GM18870 (cell line): ENCODE measurements around the gene ARHGAP12.
"Not testable (repeated sequence)": the region's sequence is repeated elsewhere in the genome, so short reads cannot be mapped to it uniquely, and the experiment has no call there.

ENCODE experiments used
- ATAC-seq: cut with Tn5 transposase; IDR thresholded peaks from one replicate; pipeline ENCODE4 v1.9.1; 2021; ENCODE audit warnings: moderate library complexity; ENCODE audit not compliant: unreplicated experiment

Gene ARHGAP12

DNA sequence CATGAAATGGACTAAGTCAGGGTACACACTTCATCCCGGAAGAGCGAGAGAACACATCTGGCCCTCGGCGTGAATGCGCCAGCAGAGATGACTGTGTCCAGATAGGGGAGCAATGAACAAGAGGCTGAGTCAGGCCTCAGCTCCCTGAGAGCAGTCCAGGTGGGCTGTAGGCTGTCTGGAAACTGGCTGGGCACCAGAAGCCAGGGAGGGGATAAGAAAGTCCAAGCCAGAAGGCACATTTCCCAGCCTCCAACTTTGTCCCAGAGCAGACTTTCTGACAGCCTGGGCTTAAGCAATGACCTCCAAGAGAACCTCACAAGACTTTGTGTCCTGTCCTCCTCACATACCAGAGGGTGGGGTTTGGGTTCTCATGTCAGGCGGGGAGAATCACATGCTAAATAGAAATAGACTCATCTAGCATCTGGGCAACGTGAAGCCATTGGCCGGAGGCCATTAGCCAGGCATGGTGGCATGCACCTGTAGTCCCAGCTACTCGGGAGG lies 157.2 kb downstream of the ARHGAP12 start:
- ATAC-seq = no peak

DNA sequence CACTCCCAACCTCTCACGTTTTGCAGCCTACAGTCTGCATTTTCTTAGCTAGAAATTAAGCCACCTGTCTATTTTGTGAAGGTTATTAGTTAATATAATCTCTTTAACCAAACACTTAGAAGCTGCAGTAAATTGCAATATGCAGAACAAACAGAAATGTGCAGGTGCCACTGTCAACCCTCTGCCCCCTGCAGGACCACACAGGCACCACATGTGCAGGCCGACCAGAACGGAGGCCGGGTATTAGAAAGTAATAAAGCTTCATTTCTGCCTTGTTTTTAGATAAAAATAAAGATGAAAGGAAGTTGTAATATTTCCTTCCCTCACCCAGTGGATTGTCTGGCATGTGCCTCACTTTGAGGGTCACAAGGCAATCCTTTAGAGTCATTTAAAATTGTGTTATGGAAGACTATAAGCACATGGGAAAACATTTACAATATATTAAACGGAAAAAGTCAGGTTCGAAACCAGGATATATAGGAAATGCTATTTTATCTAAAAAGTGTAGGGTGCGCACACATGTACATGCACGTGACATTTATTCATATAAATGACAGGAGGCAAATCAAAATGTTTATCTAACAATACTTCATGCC lies 158.2 kb downstream of the ARHGAP12 start:
- no peak for ATAC-seq

DNA sequence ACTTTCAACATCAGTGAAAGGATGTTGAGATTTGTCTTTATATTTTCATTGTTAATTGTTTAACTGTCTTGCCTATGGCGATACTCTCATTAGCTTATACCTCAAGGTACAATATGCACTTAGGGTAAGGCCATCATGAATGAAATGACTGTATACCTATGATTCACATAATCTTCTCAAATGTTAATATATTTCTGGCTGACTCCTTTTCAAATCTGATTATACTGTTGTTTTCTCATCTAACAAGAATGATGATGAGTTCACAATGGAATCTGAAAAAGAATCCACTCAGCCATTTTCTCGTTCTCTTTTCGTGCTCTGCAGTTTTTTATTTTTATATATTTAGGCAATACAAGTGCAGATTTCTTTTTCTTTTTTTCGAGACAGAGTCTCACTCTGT lies 159.1 kb downstream of the ARHGAP12 start:
- no peak for ATAC-seq

DNA sequence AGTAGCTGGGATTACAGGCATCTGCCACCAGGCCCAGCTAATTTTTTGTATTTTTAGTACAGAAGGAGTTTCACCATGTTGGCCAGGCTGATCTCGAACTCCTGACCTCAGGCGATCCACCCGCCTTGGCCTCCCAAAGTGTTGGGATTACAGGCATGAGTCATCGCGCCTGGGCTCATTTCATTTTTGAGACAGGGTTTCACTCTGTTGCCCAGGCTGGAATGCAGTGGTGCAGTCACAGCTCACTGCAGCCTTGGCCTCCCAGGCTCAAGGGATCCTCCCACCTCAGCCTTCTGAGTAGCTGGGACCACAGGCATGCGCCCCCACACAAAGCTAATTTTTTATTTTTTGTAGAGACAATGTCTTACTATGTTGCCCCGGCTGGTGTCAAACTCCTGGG lies 159.7 kb downstream of the ARHGAP12 start:
- ATAC-seq = not testable (repeated sequence)

DNA sequence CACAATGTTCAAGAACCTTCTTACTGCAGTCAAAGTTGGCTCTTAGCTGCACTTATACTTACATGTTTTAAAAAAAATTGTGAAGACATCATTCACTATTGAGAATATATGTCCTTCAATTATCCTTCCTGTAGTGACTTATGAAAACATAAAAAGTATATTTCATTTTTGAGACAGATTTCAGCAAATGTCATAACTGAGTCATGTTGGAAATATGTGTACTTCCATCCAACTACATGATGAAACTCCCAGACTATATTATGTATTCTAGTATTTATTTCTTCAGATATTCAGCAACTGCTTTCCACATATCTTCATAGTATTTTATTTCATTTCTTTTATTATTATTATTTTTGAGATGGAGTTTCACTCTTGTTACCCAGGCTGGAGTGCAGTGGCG lies 160.2 kb downstream of the ARHGAP12 start:
- ATAC-seq = no peak

DNA sequence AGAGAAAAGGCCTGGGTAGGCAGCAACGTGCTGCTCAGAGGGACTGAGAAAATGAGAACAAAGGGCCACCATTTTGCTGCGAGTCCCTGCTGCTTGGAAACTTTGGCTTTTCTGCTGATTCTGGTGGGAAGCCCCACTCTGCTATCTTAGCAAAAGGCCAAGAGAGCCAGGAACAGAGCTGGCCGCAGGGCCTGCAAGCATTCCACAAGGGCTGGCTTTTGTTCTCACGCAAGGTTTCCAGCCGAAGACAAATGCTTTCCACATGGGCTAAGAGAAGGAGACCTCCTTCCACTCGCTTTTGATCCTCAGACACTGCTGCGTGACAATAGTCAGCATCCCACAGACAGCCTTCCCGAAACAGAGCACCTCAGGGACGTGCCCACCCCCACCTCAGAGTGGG lies 163.1 kb downstream of the ARHGAP12 start:
- no peak for ATAC-seq

DNA sequence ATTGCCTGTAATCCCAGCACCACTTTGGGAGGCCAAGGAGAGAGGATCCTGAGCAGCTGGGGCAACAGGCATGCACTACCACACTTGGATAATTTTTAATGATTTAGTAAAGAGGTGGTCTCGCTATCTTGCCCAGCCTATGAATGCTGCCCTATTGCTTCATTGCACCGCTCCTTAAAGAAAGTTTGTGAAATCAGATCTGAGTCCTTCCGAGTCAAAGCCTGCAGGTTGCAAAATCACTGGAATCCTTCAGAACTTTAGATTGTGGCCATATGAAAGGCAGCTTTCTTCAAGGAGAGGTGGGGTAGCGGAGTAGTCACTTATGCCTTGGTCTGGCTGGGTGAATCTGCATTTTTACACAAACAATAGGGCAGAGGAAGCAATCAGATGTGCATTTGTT lies 166.3 kb downstream of the ARHGAP12 start:
- ATAC-seq = no peak

DNA sequence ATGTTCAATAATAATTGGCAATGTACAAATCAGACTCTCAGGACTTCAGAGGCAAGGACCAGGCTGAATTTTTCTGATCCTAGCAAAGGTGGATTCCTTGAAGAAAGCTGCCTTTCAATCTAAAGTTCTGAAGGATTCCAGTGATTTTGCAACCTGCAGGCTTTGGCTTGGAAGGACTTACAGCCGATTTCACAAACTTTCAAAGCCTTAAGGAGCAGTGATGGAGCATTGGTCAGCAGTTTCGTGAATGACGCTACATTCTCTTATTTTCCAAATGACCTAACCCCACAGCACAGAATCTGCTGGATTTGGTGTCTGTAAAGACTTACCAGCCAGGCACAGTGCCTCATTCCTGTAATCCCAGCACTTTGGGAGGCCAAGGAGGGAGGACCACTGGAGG lies 167.5 kb downstream of the ARHGAP12 start:
- ATAC-seq = no peak

DNA sequence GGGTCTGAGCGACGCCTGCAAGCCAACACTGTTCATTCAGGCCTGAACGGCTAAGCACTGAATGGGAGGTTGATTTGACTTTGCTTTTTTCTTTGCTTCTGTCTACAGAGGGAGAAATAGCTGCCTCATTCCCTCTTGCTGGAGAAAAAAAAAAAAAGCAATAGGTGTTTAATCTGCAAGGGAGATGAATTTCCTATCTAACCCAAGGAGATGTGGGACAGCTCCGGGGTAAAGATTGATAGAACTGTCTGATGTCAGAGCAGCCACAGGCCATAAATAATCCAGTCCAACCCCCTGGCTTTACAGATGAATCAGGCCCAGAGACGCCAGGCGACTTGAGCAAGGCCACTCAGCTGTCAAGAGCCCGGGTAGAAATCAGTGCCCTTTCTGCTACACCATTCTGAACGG lies 168.0 kb downstream of the ARHGAP12 start:
- ATAC-seq = no peak

DNA sequence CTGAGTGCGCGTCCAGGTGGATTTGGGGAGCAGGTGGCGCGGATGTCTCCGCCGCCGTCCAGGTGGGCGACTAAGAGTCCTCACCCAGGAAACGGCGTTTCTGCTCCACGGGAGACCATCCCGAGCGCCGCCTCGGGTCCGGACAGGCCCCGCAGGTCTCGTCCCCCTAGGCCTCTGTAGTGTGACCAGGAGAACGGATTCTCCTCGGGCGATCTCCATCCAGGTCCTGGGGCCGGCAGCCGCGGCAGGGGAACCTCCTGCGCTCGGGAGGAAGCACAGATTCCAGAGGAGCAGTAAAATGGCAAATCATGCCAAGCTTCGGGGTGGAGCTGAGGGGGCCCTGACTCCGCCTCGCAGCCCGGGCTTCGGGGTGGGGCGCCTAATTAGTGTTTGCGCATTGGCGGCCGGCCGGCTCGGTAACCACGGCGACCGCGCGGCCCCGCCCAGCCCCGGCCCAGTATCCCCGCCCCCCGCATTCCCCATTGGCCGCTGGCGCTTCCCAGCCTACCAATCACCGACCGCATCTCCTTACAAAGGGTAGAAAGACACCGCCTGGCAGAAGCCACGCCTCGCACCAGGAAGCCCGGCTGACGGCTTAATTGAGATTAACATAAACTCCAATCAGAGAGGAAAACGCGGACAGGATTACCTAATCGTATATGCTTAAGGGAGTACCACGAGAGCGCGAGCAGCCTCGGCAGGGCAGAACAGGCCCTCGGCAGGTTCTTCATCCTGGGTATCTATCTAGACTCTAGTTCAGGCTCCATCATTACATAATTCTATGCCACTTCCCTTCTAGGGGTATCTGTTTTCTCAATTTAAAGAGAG lies 168.6 kb downstream of the ARHGAP12 start:
- ATAC-seq = peak; percentile 92

DNA sequence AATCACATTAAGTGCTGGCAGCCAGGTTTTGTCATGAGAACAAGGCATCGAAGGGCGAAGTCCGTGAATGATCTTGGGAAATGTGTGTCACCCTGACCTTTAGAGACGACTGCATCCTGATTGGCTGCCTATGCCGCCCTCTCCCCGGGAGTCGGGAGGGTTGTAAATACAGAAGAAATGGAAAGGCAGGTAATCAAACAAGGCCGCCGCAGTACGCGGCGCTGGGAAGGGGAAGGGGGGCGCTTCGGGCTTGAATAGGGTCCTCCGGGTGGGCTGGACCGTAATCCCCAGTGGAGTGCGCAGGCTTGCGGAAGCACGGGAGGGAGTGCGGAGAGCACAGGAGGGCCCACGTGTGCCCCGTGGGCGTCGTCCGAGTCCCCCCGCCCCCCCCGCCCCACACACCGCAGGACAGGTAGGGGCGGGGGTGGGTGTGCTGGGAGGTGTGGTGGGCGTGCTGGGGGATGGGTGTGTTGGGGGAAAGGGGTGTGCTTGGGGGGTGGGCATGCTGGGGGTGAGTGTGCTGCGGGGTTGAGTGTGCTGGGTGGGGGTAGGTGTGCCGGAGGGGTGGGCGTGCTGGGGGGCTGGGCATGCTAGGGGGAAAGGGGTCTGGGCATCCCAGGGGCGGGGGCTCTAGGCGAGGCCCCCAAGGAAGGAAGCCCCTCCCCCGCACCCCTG lies 169.4 kb downstream of the ARHGAP12 start:
- ATAC-seq = no peak

DNA sequence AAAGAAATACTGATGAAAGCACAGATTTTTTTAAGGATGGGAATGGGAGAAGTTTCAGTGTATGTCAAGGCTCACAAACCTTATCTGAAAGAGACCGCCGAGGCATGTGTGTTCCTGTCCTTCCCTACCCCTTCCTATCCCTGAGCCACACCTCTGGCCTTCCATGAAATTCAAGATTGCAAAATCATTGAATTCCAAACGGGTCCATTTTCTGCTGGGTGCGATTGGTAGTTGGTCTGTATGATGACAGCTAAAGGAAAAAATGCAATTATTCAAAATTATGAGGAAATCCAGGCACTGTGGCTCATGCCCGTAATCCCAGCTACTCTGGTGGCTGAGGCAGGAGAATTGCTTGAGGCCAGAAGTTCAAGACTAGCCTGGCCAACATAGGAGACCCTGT lies 170.1 kb downstream of the ARHGAP12 start:
- ATAC-seq = no peak

DNA sequence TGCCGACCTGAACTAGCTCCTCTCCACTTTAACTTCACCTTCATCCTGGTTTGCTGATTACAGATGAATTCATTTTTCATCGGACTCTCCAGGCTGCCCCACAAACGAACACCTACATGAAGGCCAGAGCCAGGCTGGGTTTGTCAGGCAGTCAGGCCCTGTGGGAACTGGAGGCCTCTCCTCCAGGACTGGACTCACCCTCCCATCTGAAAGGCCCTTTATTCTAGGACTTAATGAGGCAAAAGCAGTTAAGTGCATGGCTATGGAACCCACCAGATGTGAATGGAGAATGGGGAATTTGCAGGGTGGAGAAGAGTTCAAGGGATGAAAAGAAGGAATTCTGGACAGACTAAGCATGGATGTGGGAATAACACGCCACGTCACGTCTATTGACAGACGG lies 170.8 kb downstream of the ARHGAP12 start:
- ATAC-seq = no peak

DNA sequence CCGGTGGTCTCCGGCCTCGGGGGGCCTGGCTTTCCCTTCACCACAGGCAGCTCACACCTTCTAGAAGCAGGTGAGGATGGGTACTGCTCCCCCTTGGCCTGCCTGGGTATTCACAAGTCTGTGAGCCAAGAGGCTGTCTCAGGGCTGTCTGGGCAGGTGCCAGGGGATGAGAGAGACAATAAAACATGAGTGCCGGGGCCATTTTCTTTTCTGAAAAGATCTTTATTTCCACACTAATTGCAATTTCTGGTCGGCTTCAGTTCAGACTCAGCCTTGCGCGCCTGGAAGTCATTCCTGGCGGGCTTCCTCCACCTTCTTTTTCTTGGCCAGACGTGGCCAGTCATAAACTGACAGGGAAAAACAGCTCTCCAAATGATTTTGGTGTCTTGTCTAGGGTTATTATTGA lies 171.2 kb downstream of the ARHGAP12 start:
- no peak for ATAC-seq

DNA sequence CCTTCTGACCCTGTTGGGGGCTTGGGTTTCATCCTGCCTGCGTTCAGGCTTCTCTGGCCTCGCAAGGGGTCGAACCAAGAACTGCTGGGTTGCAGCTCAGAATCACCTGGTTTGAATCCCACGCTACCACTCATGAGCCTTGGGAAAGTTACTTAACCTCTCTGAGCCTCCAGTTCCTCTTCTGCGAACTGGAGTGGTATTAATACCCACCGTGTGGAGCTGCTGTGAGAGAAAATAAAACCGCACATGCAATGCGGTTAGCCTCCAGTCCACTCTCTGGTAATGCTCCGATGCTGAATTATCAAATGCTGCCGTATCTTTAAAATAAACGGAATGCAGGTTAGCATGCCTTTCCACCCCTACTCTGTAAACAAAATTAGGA lies 171.9 kb downstream of the ARHGAP12 start:
- ATAC-seq = no peak

DNA sequence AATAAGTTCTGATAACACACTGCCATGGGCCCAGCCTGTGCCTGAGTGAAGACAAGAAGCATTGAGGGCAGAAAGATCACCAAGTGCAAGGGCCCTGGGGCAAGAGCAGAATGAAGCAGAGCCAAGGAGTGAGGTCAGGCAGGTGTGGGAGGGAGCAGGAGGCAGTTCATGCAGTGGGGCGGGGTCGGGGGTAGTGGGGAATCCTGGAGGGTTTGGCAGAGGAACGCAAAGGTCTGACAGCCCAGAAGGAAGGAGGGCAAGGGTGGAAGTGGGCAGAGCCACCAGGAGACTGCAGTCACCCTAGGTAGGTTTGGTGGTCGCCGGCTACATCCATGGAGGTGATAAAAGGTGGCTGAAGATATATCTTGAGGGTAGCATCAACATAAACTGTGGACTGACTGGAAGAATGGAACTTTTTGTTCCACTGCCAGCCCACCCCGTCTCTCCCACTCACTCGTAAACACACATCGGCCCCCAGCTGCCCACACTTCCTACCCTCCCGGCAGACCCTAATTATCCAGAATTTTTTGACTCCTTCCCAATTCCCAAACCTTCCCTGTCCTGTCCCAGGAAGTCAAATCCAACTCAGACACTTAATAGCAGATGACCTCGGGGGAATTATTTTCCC lies 172.4 kb downstream of the ARHGAP12 start:
- no peak for ATAC-seq
